GM12878 (cell line): Measurements from ENCODE around the gene CMBL. TPM values are rescaled to one million over a fixed set of nuclear protein-coding genes. Genes with fewer than 3 reads are reported as not detected.

Experiments used
- ATAC-seq: fragments of 200-7000 bp; cut with Tn5 transposase; 3 replicates; pipeline ENCODE4 v1.9.1; 2020; ENCODE audit warnings: mild to moderate bottlenecking, moderate library complexity
- BruUV-seq: library from RNA; stranded (reverse); fragments of 400-500 nt; replicated peaks from 2 replicates; lab custom pipeline; 2021; lab: Mats Ljungman, UMichigan
- CTCF ChIA-PET: fragments of 300-600 bp; sonication (Branson Sonifier 250); formaldehyde crosslinking; extraction: SDS; loops from one replicate; lab custom pipeline; 2021; ENCODE audit warnings: inconsistent platforms; lab: Yijun Ruan, JAX
- POLR2A ChIA-PET: fragments of 350-600 bp; formaldehyde crosslinking; extraction: SDS; loops from one replicate; lab custom pipeline; 2021; ENCODE audit warnings: inconsistent platforms; lab: Charles Lee
- RAD21 ChIA-PET: fragments of 300-600 bp; sonication (Branson Sonifier 250); formaldehyde crosslinking; loops from one replicate; lab custom pipeline; 2023; ENCODE audit warnings: antibody characterized with exemption; ENCODE audit not compliant: unreplicated experiment; lab: Charles Lee
- SMC1A ChIA-PET: fragments of 300-600 bp; sonication (Branson Sonifier 250); formaldehyde crosslinking; loops from one replicate; lab custom pipeline; 2023; ENCODE audit not compliant: unreplicated experiment, uncharacterized antibody; lab: Charles Lee
- DNase-seq: peaks from one replicate; pipeline ENCODE4 v3.0.0-alpha.2; 2011; ENCODE audit warnings: low read depth, low spot score
- FAIRE-seq: peaks from 3 replicates; lab custom pipeline; 2011; peaks lifted over from hg19 to GRCh38; lab: Jason Lieb, UNC
- H2AFZ ChIP-seq: 2 replicates; pipeline ENCODE4 v1.6.0; 2011; ENCODE audit warnings: low read depth, low read length, control low read depth; ENCODE audit not compliant: control insufficient read depth
- H3K27ac ChIP-seq: 2 replicates; pipeline ENCODE4 v1.5.1; 2011; ENCODE audit warnings: control low read depth; ENCODE audit not compliant: control insufficient read depth, insufficient read depth
- H3K27me3 ChIP-seq, 2 experiments: replicated peaks in 1 of 2; 2 replicates each; pipeline versions ENCODE4 v1.6.0 to v1.6.1; 2011; ENCODE audit warnings: low read length in 1 of 2; ENCODE audit not compliant: control insufficient read depth in 2 of 2, insufficient read depth in 2 of 2
- H3K36me3 ChIP-seq, 2 experiments: 2 replicates each; pipeline ENCODE4 v1.5.1; 2011; ENCODE audit warnings: low read length in 1 of 2; ENCODE audit not compliant: control insufficient read depth in 2 of 2, insufficient read depth in 2 of 2
- H3K4me1 ChIP-seq: 2 replicates; pipeline ENCODE4 v1.6.1; 2011; ENCODE audit warnings: mild to moderate bottlenecking, low read length, moderate library complexity, mixed read lengths; ENCODE audit not compliant: control insufficient read depth, insufficient read depth
- H3K4me2 ChIP-seq: 2 replicates; pipeline ENCODE4 v1.6.0; 2011; ENCODE audit warnings: control low read depth; ENCODE audit not compliant: control insufficient read depth, insufficient read depth
- H3K4me3 ChIP-seq: fragments of 200-600 bp; sonication (generic); 2 replicates; pipeline ENCODE4 v1.5.1; 2016
- H3K79me2 ChIP-seq: 2 replicates; pipeline ENCODE4 v1.6.0; 2011; ENCODE audit warnings: low read length; ENCODE audit not compliant: control insufficient read depth, insufficient read depth
- H3K9ac ChIP-seq: 2 replicates; pipeline ENCODE4 v1.8.0; 2011; ENCODE audit warnings: low read length, control low read depth, mixed read lengths; ENCODE audit not compliant: control insufficient read depth, insufficient read depth
- H3K9me3 ChIP-seq: replicated peaks from 3 replicates; pipeline ENCODE4 v1.5.1; 2011; ENCODE audit warnings: mild to moderate bottlenecking, low read length; ENCODE audit not compliant: control insufficient read depth, insufficient read depth
- H4K20me1 ChIP-seq: 2 replicates; pipeline ENCODE4 v1.6.0; 2011; ENCODE audit not compliant: control insufficient read depth, insufficient read depth
- ASH2L ChIP-seq: fragments of 300-600, 200-600 bp; sonication (generic); IDR thresholded peaks from 2 replicates; pipeline ENCODE4 v1.6.1; 2017; ENCODE audit warnings: low read depth, mild to moderate bottlenecking, borderline replicate concordance
- BMI1 ChIP-seq: fragments of 450-650 bp; IDR thresholded peaks from 2 replicates; pipeline ENCODE4 v1.6.1; 2016; ENCODE audit warnings: mild to moderate bottlenecking, moderate library complexity, borderline replicate concordance
- IRF5 ChIP-seq: fragments of 450-650 bp; IDR thresholded peaks from 2 replicates; pipeline ENCODE4 v1.6.1; 2017; ENCODE audit warnings: borderline replicate concordance
- RAD51 ChIP-seq: fragments of 450-650 bp; IDR thresholded peaks from 2 replicates; pipeline ENCODE4 v1.6.1; 2016; ENCODE audit warnings: moderate library complexity, mild to moderate bottlenecking, inconsistent platforms
- RB1 ChIP-seq: fragments of 450-650 bp; formaldehyde crosslinking; IDR thresholded peaks from 2 replicates; pipeline ENCODE4 v1.6.1; 2017; ENCODE audit warnings: mild to moderate bottlenecking, borderline replicate concordance
- STAT1 ChIP-seq: fragments of 450-650 bp; conservative IDR thresholded peaks from 2 replicates; pipeline ENCODE4 v1.6.1; 2014; ENCODE audit warnings: antibody characterized with exemption, mild to moderate bottlenecking
- SUZ12 ChIP-seq: fragments of 200-600 bp; sonication (generic); IDR thresholded peaks from one replicate; pipeline ENCODE4 v1.6.1; 2018; ENCODE audit warnings: antibody characterized with exemption, mild to moderate bottlenecking; ENCODE audit not compliant: unreplicated experiment
- ZBTB11 ChIP-seq: fragments of 450-650 bp; formaldehyde crosslinking; IDR thresholded peaks from 2 replicates; pipeline ENCODE4 v1.5.0; 2022; ENCODE audit warnings: mild to moderate bottlenecking, missing genetic modification characterization
- ZZZ3 ChIP-seq: IDR thresholded peaks from 2 replicates; pipeline ENCODE4 v1.6.1; 2011; ENCODE audit warnings: low read depth; ENCODE audit not compliant: control insufficient read depth, insufficient read length
- WGBS: methylation state at CpG from one replicate; pipeline ENCODE4 v1.1.6; 2016; ENCODE audit warnings: low lambda C conversion rate; ENCODE audit not compliant: insufficient replicate concordance, insufficient coverage; ENCODE audit errors: missing lambda C conversion rate; 5-methylcytosine and 5-hydroxymethylcytosine counted together
- in situ Hi-C: fragments of 300-500 bp; cut with MboI; formaldehyde crosslinking; loops from 9 replicates; pipeline ENCODE4 v1.14.3; 2018; ENCODE audit warnings: mixed read lengths
- intact Hi-C: fragments of 100-400 bp; cut with micrococcal nuclease; formaldehyde crosslinking; loops from one replicate; pipeline ENCODE4 v1.14.2; 2022; ENCODE audit not compliant: unreplicated experiment
- polyA plus RNA-seq, 11 experiments: library from polyadenylated mRNA; depleted of rRNA in 4 of 11; unstranded in 6 of 11; stranded (reverse) in 5 of 11; fragments of >200 nt; fragmentation: Nextera tagmentation in 4 of 11; fragmentation: Illumina TruSeq in 1 of 11; extraction: Ambion mirVana in 4 of 11; extraction: Trizol in 1 of 11; gene quantifications; 1 replicate in 1 of 11; 2 replicates in 10 of 11; pipeline versions ENCODE4 v1.2.1 to v1.2.3, GENCODE V29; 2011 to 2016; ENCODE audit warnings: inconsistent platforms in 2 of 11, missing spikeins in 2 of 11, low read depth in 1 of 11
- total RNA-seq, 4 experiments: library from RNA; depleted of rRNA in 3 of 4; stranded (reverse); fragments of >200 nt in 3 of 4; fragmentation: Illumina TruSeq in 1 of 4; extraction: Trizol in 1 of 4; gene quantifications; 2 replicates each; pipeline versions ENCODE4 v1.2.1 to v1.2.3, GENCODE V29; 2013 to 2021
- TF ChIP-seq, protein P1 (sequence below): fragments of 450-650 bp; IDR thresholded peaks from 2 replicates; pipeline ENCODE4 v1.6.1; 2016; ENCODE audit warnings: mild to moderate bottlenecking, moderate library complexity, borderline replicate concordance
- TF ChIP-seq, protein P2 (sequence below): fragments of 450-650 bp; formaldehyde crosslinking; IDR thresholded peaks from 2 replicates; pipeline ENCODE4 v1.4.0; 2022; ENCODE audit warnings: mild to moderate bottlenecking, moderate library complexity

CMBL gene
- total and polyA plus RNA-seq, 10 of the 15 experiments (the other 5 are each of a cell fraction or from before 2014, with no cell fraction given): 1.8 to 15.6 (median 7.5) TPM

DNA sequence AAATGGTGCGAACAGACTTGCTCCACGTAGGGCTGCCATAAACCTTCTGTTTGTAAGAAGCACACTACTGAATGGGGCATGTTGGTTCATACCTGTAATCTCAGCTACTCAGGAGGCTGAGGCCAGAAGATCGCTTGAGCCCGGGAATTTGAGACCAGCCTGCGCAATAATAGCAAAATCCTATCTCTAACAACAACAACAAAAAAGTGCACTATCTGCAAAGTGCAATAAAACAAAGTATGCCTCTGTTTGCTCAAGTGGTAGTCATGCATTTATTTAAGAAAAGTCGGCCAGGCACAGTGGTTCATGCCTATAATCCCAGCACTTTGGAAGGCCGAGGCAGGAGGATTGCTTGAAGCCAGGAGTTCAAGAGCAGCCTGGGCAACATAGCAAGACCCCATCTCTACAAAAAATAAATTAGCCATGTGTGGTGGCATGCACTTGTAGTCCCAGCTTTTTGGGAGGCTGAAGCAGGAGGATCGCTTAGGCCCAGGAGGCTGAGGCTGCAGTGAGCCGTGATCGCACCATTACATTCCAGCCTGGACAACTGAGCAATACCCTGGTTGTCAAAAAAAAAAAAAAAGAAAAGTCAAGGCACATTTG lies 63.3 kb downstream of the CMBL start:
- no TSS peak for BruUV-seq
- in situ Hi-C loops: no loop called here
- no peak overlapping the region for H3K4me3 ChIP-seq
- ChIA-PET RAD21 (no interaction called here), POLR2A (interaction anchor here (0.6 kb wide), 1 partner anchor 37 kb away, joined by 5 read pairs; no protein-coding TSS in a partner anchor), CTCF (interaction anchor here (1.0 kb wide), 1 partner anchor 39 kb away, joined by 3 read pairs; no protein-coding TSS in a partner anchor), SMC1A (no interaction called here)
- DNase-seq (no peak), ATAC-seq (no peak), FAIRE-seq (no peak)
- peaks cover 7% of the 10 kb centered on the region; the same call in 1 of the 2 replicates for H3K4me1 ChIP-seq
- H3K9me3 ChIP-seq: no peaks in the 10 kb centered on the region
- 97% methylated on average over 10 of the region's 10 CpGs for WGBS
- no peaks in the 10 kb centered on the region for H4K20me1 ChIP-seq
- H3K36me3 ChIP-seq: no peaks in the 10 kb centered on the region
- H2AFZ ChIP-seq: no peak overlapping the region
- H3K79me2 ChIP-seq: peaks cover 21% of the 10 kb centered on the region
- no peak overlapping the region for H3K4me2 ChIP-seq
- H3K27ac ChIP-seq: no peak overlapping the region
- H3K27me3 ChIP-seq: no peaks in the 10 kb centered on the region
- intact Hi-C loops: no loop called here
- no peak overlapping the region for H3K9ac ChIP-seq
- TF ChIP-seq BMI1 (no peak), RAD51 (no peak), STAT1 (no peak), ASH2L (no peak), IRF5 (no peak), SUZ12 (no peak), ZZZ3 (no peak), ZBTB11 (CRISPR knock-in tag) (no peak), RB1 (no peak)
- TF ChIP-seq, protein P1, sequence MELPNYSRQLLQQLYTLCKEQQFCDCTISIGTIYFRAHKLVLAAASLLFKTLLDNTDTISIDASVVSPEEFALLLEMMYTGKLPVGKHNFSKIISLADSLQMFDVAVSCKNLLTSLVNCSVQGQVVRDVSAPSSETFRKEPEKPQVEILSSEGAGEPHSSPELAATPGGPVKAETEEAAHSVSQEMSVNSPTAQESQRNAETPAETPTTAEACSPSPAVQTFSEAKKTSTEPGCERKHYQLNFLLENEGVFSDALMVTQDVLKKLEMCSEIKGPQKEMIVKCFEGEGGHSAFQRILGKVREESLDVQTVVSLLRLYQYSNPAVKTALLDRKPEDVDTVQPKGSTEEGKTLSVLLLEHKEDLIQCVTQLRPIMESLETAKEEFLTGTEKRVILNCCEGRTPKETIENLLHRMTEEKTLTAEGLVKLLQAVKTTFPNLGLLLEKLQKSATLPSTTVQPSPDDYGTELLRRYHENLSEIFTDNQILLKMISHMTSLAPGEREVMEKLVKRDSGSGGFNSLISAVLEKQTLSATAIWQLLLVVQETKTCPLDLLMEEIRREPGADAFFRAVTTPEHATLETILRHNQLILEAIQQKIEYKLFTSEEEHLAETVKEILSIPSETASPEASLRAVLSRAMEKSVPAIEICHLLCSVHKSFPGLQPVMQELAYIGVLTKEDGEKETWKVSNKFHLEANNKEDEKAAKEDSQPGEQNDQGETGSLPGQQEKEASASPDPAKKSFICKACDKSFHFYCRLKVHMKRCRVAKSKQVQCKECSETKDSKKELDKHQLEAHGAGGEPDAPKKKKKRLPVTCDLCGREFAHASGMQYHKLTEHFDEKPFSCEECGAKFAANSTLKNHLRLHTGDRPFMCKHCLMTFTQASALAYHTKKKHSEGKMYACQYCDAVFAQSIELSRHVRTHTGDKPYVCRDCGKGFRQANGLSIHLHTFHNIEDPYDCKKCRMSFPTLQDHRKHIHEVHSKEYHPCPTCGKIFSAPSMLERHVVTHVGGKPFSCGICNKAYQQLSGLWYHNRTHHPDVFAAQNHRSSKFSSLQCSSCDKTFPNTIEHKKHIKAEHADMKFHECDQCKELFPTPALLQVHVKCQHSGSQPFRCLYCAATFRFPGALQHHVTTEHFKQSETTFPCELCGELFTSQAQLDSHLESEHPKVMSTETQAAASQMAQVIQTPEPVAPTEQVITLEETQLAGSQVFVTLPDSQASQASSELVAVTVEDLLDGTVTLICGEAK: no peak
- TF ChIP-seq, protein P2, sequence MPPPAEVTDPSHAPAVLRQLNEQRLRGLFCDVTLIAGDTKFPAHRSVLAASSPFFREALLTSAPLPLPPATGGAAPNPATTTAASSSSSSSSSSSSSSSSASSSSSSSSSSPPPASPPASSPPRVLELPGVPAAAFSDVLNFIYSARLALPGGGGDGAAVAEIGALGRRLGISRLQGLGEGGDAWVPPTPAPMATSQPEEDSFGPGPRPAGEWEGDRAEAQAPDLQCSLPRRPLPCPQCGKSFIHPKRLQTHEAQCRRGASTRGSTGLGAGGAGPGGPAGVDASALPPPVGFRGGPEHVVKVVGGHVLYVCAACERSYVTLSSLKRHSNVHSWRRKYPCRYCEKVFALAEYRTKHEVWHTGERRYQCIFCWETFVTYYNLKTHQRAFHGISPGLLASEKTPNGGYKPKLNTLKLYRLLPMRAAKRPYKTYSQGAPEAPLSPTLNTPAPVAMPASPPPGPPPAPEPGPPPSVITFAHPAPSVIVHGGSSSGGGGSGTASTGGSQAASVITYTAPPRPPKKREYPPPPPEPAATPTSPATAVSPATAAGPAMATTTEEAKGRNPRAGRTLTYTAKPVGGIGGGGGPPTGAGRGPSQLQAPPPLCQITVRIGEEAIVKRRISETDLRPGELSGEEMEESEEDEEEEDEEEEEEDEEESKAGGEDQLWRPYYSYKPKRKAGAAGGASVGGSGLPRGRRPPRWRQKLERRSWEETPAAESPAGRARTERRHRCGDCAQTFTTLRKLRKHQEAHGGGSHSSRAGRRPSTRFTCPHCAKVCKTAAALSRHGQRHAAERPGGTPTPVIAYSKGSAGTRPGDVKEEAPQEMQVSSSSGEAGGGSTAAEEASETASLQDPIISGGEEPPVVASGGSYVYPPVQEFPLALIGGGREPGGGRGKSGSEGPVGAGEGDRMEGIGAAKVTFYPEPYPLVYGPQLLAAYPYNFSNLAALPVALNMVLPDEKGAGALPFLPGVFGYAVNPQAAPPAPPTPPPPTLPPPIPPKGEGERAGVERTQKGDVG: no peak
